CD8-positive, alpha-beta memory T cell (primary cell): ENCODE results near the gene AMZ2. TPM values are rescaled to one million over a fixed set of nuclear protein-coding genes. Genes with fewer than 3 reads are reported as not detected.
A peak's percentile ranks its signal among the peaks of the same experiment; 100 is the strongest.
"Not testable (repeated sequence)": the region's sequence is repeated elsewhere in the genome, so short reads cannot be mapped to it uniquely, and the experiment has no call there.

Experiments used
- CTCF ChIA-PET: fragments of 350-600 bp; sonication (Branson Sonifier 250); formaldehyde crosslinking; loops from one replicate; lab custom pipeline; 2021; ENCODE audit warnings: antibody characterized with exemption; lab: Charles Lee
- POLR2A ChIA-PET: fragments of 350-600 bp; sonication (Branson Sonifier 250); formaldehyde crosslinking; loops from one replicate; lab custom pipeline; 2021; ENCODE audit warnings: antibody characterized with exemption; lab: Charles Lee
- DNase-seq, 5 donors: peaks; one replicate each; pipeline versions ENCODE4 v3.0.0 to v3.0.0-alpha.2; 2020 to 2022; ENCODE audit warnings: mixed read lengths in 1 of 5
- H3K27ac ChIP-seq: one replicate; pipeline ENCODE4 v1.7.0; 2013; ENCODE audit warnings: low read depth, mild to moderate bottlenecking, low read length, moderate library complexity
- H3K27me3 ChIP-seq: 2 replicates; pipeline ENCODE4 v1.7.0; 2013; ENCODE audit warnings: low read length, mild to moderate bottlenecking; ENCODE audit not compliant: insufficient read depth, poor library complexity, severe bottlenecking
- H3K36me3 ChIP-seq: 2 replicates; pipeline ENCODE4 v1.7.0; 2013; ENCODE audit warnings: mild to moderate bottlenecking, low read length, moderate library complexity; ENCODE audit not compliant: insufficient read depth
- H3K4me1 ChIP-seq: 2 replicates; pipeline ENCODE4 v1.7.0; 2013; ENCODE audit warnings: mild to moderate bottlenecking, low read length, moderate library complexity; ENCODE audit not compliant: insufficient read depth
- H3K4me3 ChIP-seq: 2 replicates; pipeline ENCODE4 v1.7.0; 2013; ENCODE audit warnings: mild to moderate bottlenecking, low read length
- H3K9me3 ChIP-seq: 2 replicates; pipeline ENCODE4 v1.7.0; 2013; ENCODE audit warnings: mild to moderate bottlenecking, low read length
- H3K27ac Mint-ChIP-seq, 8 donors: one replicate each; pipeline ENCODE4 v1.8.0; 2020 to 2021; ENCODE audit warnings: mixed read lengths in 8 of 8, mild to moderate bottlenecking in 6 of 8, inconsistent platforms in 3 of 8, moderate library complexity in 3 of 8
- H3K27me3 Mint-ChIP-seq, 2 donors: one replicate each; pipeline ENCODE4 v1.8.0; 2020 to 2021; ENCODE audit warnings: mixed read lengths in 2 of 2, mild to moderate bottlenecking in 1 of 2, moderate library complexity in 1 of 2
- H3K36me3 Mint-ChIP-seq, 3 donors: one replicate each; pipeline ENCODE4 v1.8.0; 2020 to 2021; ENCODE audit warnings: mixed read lengths in 3 of 3, inconsistent platforms in 1 of 3, mild to moderate bottlenecking in 1 of 3
- H3K4me1 Mint-ChIP-seq, 3 donors: one replicate each; pipeline ENCODE4 v1.8.0; 2020 to 2021; ENCODE audit warnings: mixed read lengths in 3 of 3, inconsistent platforms in 1 of 3, mild to moderate bottlenecking in 1 of 3
- H3K4me3 Mint-ChIP-seq, 7 donors: one replicate each; pipeline ENCODE4 v1.8.0; 2020 to 2021; ENCODE audit warnings: mixed read lengths in 7 of 7, mild to moderate bottlenecking in 6 of 7, moderate library complexity in 4 of 7, inconsistent platforms in 2 of 7
- H3K9me3 Mint-ChIP-seq, 5 donors: one replicate each; pipeline ENCODE4 v1.8.0; 2020 to 2022; ENCODE audit warnings: mixed read lengths in 5 of 5, mild to moderate bottlenecking in 3 of 5, moderate library complexity in 2 of 5, inconsistent platforms in 1 of 5
- polyA plus RNA-seq: library from polyadenylated mRNA; unstranded; fragments of 300-500 nt; fragmentation: Illumina TruSeq; gene quantifications from one replicate; pipeline ENCODE4 v1.2.3, GENCODE V29; 2021
- total RNA-seq, 2 experiments: library from RNA; stranded (reverse); gene quantifications; one replicate each; pipeline ENCODE4 v1.2.3, GENCODE V29; 2021

The AMZ2 gene
- total and polyA plus RNA-seq, 3 experiments from 2014 or later: 113 to 141 (median 118) TPM

GRCh38 chr17:68262467-68262866 is 14.6 kb downstream of the AMZ2 start:
- H3K27ac ChIP-seq, H3K9me3 Mint-ChIP-seq, H3K4me3 ChIP-seq, H3K27me3 Mint-ChIP-seq, H3K36me3 ChIP-seq, H3K9me3 ChIP-seq, DNase-seq, H3K27me3 ChIP-seq: not testable (repeated sequence)
- Mint-ChIP-seq H3K27ac (peak overlapping the region in 6 of 8 donors; percentile 72 to 88 (median 80)), H3K36me3 (peaks cover 0 to 13% (median 5%) of the 10 kb centered on the region in 3 donors), H3K4me1 (peaks cover 39 to 52% (median 51%) of the 10 kb centered on the region in 3 donors), H3K4me3 (peak overlapping the region in 1 of 7 donors; percentile 30)
- ChIA-PET POLR2A (interaction anchor here (0.7 kb wide), 1 partner anchor 188 kb away, joined by 5 read pairs; no protein-coding TSS in a partner anchor), CTCF (interaction anchor here (0.6 to 5.8 kb wide), 16 partner anchors 15 to 203 kb away, joined by 3 to 59 read pairs (median 5); partner anchors contain the start of genes AMZ2 and WIPI1)
- peaks cover 34% of the 10 kb centered on the region for H3K4me1 ChIP-seq

DNA sequence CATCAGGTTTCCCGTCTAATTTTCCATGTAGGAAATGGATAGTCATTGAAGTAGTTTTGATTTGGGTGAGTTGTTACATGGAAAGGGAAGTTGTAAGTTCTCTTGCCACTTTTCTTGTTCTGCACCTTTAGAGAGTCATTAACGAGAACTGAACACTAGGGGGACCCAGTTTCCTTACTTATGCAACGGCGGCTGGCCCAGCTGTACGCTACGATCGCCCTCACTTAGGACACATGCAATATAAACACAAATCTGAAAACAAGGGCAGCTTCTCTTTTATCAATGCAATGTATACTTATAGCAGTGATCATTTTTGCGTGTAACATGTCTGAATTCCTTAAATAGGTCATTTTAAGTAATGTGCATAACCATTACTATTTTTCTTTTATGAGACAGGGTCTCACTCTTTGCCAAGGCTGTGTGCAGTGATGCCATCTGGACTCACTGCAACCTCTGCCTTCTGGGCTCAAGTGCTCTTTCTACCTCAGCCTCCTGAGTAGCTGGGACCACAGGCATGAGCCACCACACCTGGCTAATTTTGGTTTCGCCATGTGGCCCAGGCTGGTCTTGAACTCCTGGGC is 15.3 kb downstream of the AMZ2 start:
- Mint-ChIP-seq H3K36me3 (peaks cover 0 to 15% (median 6%) of the 10 kb centered on the region in 3 donors), H3K4me1 (peaks cover 34 to 49% (median 46%) of the 10 kb centered on the region in 3 donors), H3K4me3 (peak overlapping the region in 2 of 7 donors; percentile 3 to 17), H3K27ac (peak overlapping the region; percentile 16 to 82 (median 76))
- H3K27me3 Mint-ChIP-seq, H3K27ac ChIP-seq, H3K27me3 ChIP-seq, H3K9me3 Mint-ChIP-seq, H3K36me3 ChIP-seq, H3K4me3 ChIP-seq, H3K9me3 ChIP-seq: not testable (repeated sequence)
- ChIA-PET CTCF (interaction anchor here (0.6 to 5.8 kb wide), 18 partner anchors 14 to 203 kb away, joined by 3 to 59 read pairs (median 4); partner anchors contain the start of genes AMZ2 and WIPI1), POLR2A (interaction anchor here (0.6 kb wide), 1 partner anchor 159 kb away, joined by 5 read pairs; no protein-coding TSS in a partner anchor)
- peaks cover 26% of the 10 kb centered on the region for H3K4me1 ChIP-seq
- peak in 2 of 5 donors; percentile 39 to 61 for DNase-seq

DNA sequence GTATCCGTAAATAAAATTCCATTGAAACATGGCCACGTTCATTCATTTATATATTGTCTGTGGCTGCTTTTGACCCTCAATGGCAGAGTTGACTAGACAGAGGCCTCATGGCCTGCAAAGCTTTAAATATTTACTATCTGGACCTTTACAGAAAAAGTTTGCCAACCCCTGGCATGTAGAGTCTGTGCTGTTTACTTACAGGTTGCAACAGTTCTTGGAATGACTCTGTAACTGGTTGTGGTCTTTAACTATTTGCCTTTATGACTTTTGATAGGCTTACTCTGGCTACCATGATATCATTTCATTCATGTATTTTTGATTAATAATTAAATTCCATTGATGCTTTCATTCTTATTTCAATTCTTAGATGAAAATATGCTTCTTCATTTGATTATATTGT is 18.0 kb downstream of the AMZ2 start:
- H3K27me3 Mint-ChIP-seq, H3K36me3 ChIP-seq, DNase-seq, H3K4me1 ChIP-seq, H3K4me3 ChIP-seq, H3K4me3 Mint-ChIP-seq, H3K9me3 Mint-ChIP-seq, H3K9me3 ChIP-seq, H3K27me3 ChIP-seq, H3K27ac ChIP-seq: not testable (repeated sequence)
- CTCF ChIA-PET: interaction anchor here (1.0 to 5.8 kb wide), 9 partner anchors 8 to 194 kb away, joined by 3 to 59 read pairs (median 11); partner anchors contain the start of gene WIPI1
- Mint-ChIP-seq H3K36me3 (peaks cover 4 to 32% (median 12%) of the 10 kb centered on the region in 3 donors), H3K27ac (peak overlapping the region in 4 of 8 donors; percentile 64 to 96 (median 89)), H3K4me1 (peaks cover 16 to 30% (median 23%) of the 10 kb centered on the region in 3 donors)
- POLR2A ChIA-PET: interaction anchor here (0.6 to 1.0 kb wide), 5 partner anchors 24 to 192 kb away, joined by 3 to 11 read pairs (median 3); partner anchors contain the start of gene WIPI1

DNA sequence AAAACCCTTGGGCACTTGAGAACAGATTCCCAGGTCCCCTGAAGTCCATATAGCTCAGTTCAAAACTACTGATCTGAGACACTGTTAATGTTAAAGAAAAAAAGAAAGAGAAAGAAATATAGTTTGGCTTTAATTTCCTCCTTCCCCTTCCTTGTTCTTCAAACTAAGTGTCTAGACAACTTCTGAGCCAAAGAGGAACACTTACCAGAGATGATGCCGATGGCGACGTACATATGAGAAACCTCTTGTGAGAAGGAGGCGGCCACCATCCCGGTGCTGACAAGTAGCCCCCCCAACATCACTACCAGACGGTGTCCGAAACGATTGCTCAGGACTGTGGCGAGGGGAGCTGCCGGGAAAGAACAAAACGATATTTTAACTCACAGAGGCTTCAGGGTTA is 25.9 kb downstream of the AMZ2 start:
- POLR2A ChIA-PET: no interaction called here
- CTCF ChIA-PET: interaction anchor here (1.0 to 1.4 kb wide), 2 partner anchors 8 to 125 kb away, joined by 3 read pairs; no protein-coding TSS in a partner anchor
- no peaks in the 10 kb centered on the region for H3K9me3 ChIP-seq
- no peaks in the 10 kb centered on the region for H3K9me3 Mint-ChIP-seq
- H3K27me3 ChIP-seq: no peaks in the 10 kb centered on the region
- no peak overlapping the region for H3K27ac ChIP-seq
- peak in 1 of 5 donors; percentile 19 for DNase-seq
- peaks cover 17 to 69% (median 23%) of the 10 kb centered on the region in 3 donors for H3K36me3 Mint-ChIP-seq
- no peaks in the 10 kb centered on the region for H3K27me3 Mint-ChIP-seq
- peak overlapping the region in 2 of 8 donors; percentile 33 to 74 for H3K27ac Mint-ChIP-seq
- H3K4me1 Mint-ChIP-seq: peaks cover 0 to 10% (median 3%) of the 10 kb centered on the region in 3 donors
- H3K4me3 Mint-ChIP-seq: no peak overlapping the region
- H3K36me3 ChIP-seq: peaks cover 28% of the 10 kb centered on the region
- H3K4me1 ChIP-seq: no peaks in the 10 kb centered on the region
- H3K4me3 ChIP-seq: no peak overlapping the region

GRCh38 chr17:68276339-68276738 is 28.5 kb downstream of the AMZ2 start:
- H3K27me3 Mint-ChIP-seq, H3K27ac ChIP-seq, H3K4me1 ChIP-seq, H3K9me3 Mint-ChIP-seq, DNase-seq, H3K9me3 ChIP-seq, H3K4me3 Mint-ChIP-seq, H3K27me3 ChIP-seq, POLR2A ChIA-PET, CTCF ChIA-PET, H3K4me3 ChIP-seq: not testable (repeated sequence)
- peaks cover 27% of the 10 kb centered on the region for H3K36me3 ChIP-seq
- Mint-ChIP-seq H3K36me3 (peaks cover 15 to 70% (median 22%) of the 10 kb centered on the region in 3 donors), H3K4me1 (peaks cover 4 to 20% (median 19%) of the 10 kb centered on the region in 3 donors), H3K27ac (peak overlapping the region in 1 of 8 donors; percentile 43)

DNA sequence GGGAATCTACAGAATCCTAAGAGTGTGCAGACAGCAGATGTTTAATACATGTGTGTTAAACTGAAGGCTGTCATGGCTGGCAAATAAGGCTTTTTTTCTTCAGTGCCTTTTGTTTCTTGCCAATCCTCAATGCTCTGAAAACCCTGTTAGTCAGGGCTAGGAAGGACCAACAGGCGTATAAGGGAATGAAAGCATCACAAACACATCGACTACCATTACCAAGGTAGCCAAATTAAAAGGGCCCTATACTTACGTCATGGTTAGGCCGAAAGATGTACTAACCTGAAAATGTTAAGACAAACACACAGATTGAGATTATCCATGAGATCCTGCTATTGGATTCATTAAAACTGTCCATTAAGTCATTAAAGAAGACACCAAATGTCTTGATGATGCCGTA is 30.0 kb downstream of the AMZ2 start:
- peaks cover 13 to 65% (median 16%) of the 10 kb centered on the region in 3 donors for H3K36me3 Mint-ChIP-seq
- Histone ChIP-seq H3K27me3 (no peaks in the 10 kb centered on the region), H3K36me3 (peaks cover 21% of the 10 kb centered on the region), H3K27ac (no peak overlapping the region), H3K4me3 (no peak overlapping the region), H3K4me1 (no peaks in the 10 kb centered on the region), H3K9me3 (no peaks in the 10 kb centered on the region)
- ChIA-PET CTCF (no interaction called here), POLR2A (no interaction called here)
- H3K4me3 Mint-ChIP-seq: no peak overlapping the region
- DNase-seq: no peak
- peak overlapping the region in 2 of 8 donors; percentile 4 to 14 for H3K27ac Mint-ChIP-seq
- peaks cover 6 to 27% (median 17%) of the 10 kb centered on the region in 3 donors for H3K4me1 Mint-ChIP-seq
- H3K27me3 Mint-ChIP-seq: no peaks in the 10 kb centered on the region
- no peaks in the 10 kb centered on the region for H3K9me3 Mint-ChIP-seq

- H3K27me3 ChIP-seq, H3K27me3 Mint-ChIP-seq, CTCF ChIA-PET, H3K4me3 ChIP-seq, H3K27ac ChIP-seq, H3K4me3 Mint-ChIP-seq, POLR2A ChIA-PET, H3K9me3 Mint-ChIP-seq, H3K9me3 ChIP-seq, H3K4me1 ChIP-seq, DNase-seq: not testable (repeated sequence)
- H3K36me3 ChIP-seq: peaks cover 11% of the 10 kb centered on the region
- Mint-ChIP-seq H3K36me3 (peaks cover 11 to 43% (median 13%) of the 10 kb centered on the region in 3 donors), H3K4me1 (peaks cover 12 to 44% (median 29%) of the 10 kb centered on the region in 3 donors), H3K27ac (peak overlapping the region in 2 of 8 donors; percentile 30 to 48)
Observed at GRCh38 chr17:68281965-68282364, 34.1 kb downstream of the AMZ2 start.

DNA sequence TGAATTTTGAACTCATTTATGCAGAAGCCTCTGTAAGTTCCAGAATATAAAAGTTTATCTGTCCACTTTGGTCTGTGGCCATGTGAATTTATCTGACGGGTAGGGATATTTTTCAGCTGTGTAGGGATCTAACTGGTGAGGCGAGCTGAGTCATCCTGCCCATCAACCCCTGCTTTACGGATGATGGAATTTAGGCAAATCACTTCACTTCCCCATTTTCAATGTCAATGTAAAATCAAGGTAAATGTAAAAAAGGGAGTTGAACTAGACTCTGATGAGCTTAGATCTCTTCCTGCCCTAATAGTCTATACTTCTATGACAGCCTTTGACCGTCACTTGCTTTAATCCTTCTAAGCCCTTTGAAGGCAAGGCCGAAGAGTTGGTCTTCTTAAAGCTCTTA is 40.5 kb downstream of the AMZ2 start:
- ChIA-PET CTCF (interaction anchor here (1.2 to 1.5 kb wide), 2 partner anchors 8 to 88 kb away, joined by 3 read pairs; no protein-coding TSS in a partner anchor), POLR2A (no interaction called here)
- peak overlapping the region; percentile 85 to 100 (median 98) for H3K27ac Mint-ChIP-seq
- no peak for DNase-seq
- H3K36me3 Mint-ChIP-seq: peaks cover 0 to 7% (median 2%) of the 10 kb centered on the region in 3 donors
- no peaks in the 10 kb centered on the region for H3K27me3 Mint-ChIP-seq
- H3K9me3 Mint-ChIP-seq: no peaks in the 10 kb centered on the region
- H3K4me3 ChIP-seq: peak overlapping the region; percentile 4
- peaks cover 30% of the 10 kb centered on the region for H3K4me1 ChIP-seq
- H3K36me3 ChIP-seq: no peaks in the 10 kb centered on the region
- no peak overlapping the region for H3K27ac ChIP-seq
- H3K9me3 ChIP-seq: no peaks in the 10 kb centered on the region
- peaks cover 44 to 66% (median 53%) of the 10 kb centered on the region in 3 donors for H3K4me1 Mint-ChIP-seq
- no peaks in the 10 kb centered on the region for H3K27me3 ChIP-seq
- H3K4me3 Mint-ChIP-seq: peak overlapping the region in 4 of 7 donors; percentile 97 to 100 (median 100)
